Small intestine (tissue), 7 donors: ENCODE results near the gene SERINC3. TPM values are rescaled to one million over a fixed set of nuclear protein-coding genes. Genes with fewer than 3 reads are reported as not detected.

Experiments used
- DNase-seq, 2 donors: peaks; one replicate each; pipeline versions ENCODE4 v3.0.0 to v3.0.0-alpha.2; 2013
- FAIRE-seq: peaks from 2 replicates; lab custom pipeline; 2012; peaks lifted over from hg19 to GRCh38; lab: Jason Lieb, UNC
- H3K27ac ChIP-seq, 3 donors: one replicate each; pipeline ENCODE4 v1.5.1; 2013; ENCODE audit warnings: low read length in 2 of 3, mild to moderate bottlenecking in 2 of 3, control low read depth in 1 of 3, inconsistent platforms in 1 of 3, low read depth in 1 of 3, moderate library complexity in 1 of 3
- H3K27me3 ChIP-seq, 3 donors: one replicate each; pipeline ENCODE4 v1.6.1; 2013; ENCODE audit warnings: low read length in 3 of 3, inconsistent platforms in 1 of 3; ENCODE audit not compliant: control insufficient read depth in 3 of 3, insufficient read depth in 3 of 3
- H3K36me3 ChIP-seq, 3 donors: one replicate each; pipeline ENCODE4 v1.6.1; 2013; ENCODE audit warnings: low read length in 3 of 3, inconsistent platforms in 1 of 3, low read depth in 1 of 3, mild to moderate bottlenecking in 1 of 3, moderate library complexity in 1 of 3; ENCODE audit not compliant: control insufficient read depth in 3 of 3, insufficient read depth in 2 of 3
- H3K4me1 ChIP-seq, 3 donors: one replicate each; pipeline ENCODE4 v1.6.1; 2013; ENCODE audit warnings: low read length in 2 of 3, inconsistent platforms in 1 of 3, low read depth in 1 of 3, mild to moderate bottlenecking in 1 of 3, moderate library complexity in 1 of 3; ENCODE audit not compliant: control insufficient read depth in 3 of 3, insufficient read depth in 2 of 3
- H3K4me3 ChIP-seq, 3 donors: one replicate each; pipeline ENCODE4 v1.5.1; 2013; ENCODE audit warnings: low read length in 3 of 3, control low read depth in 1 of 3, inconsistent platforms in 1 of 3, low read depth in 1 of 3, mild to moderate bottlenecking in 1 of 3, moderate library complexity in 1 of 3
- H3K9me3 ChIP-seq, 2 donors: one replicate each; pipeline ENCODE4 v1.6.1; 2013; ENCODE audit warnings: low read depth in 1 of 2, low read length in 1 of 2; ENCODE audit not compliant: control insufficient read depth in 2 of 2, insufficient read depth in 1 of 2
- WGBS, 3 donors: extraction: QIAGEN DNeasy Blood & Tissue Kit; methylation state at CpG; one replicate each; pipeline ENCODE4 v1.1.7; 2013; 5-methylcytosine and 5-hydroxymethylcytosine counted together
- polyA plus RNA-seq, 4 donors: library from polyadenylated mRNA; stranded (reverse) in 3 of 4; unstranded in 1 of 4; fragments of 200-250 nt in 3 of 4; fragments of 120-200 nt in 1 of 4; gene quantifications; one replicate each; pipeline versions ENCODE4 v1.2.1 to v1.2.3, GENCODE V29; 2013
- donor health status: healthy with polysubstance abuse.
- donor health status: control.
- donor health status: control.
- donor health status: Bipolar disorder and iron deficiency.
- donor health status: healthy.

Gene SERINC3
- polyA plus RNA-seq, 4 donors, result 13.2 to 74.8 (median 39.6) TPM

DNA sequence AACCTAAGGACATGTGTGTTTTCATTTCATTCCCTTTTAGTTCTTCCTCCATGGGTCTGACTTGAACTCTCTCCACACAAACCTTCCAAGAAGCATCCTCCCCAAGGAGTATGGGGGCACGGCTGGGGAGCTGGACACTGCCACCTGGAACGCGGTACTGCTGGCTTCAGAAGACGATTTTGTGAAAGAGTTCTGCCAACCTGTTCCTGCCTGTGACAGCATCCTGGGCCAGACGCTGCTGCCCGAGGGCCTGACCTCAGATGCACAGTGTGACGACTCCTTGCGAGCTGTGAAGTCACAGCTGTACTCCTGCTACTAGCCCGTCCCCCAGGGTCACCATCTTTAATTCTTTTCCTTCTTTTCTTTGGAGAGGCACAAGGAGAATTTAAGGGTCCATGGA lies 32.6 kb downstream of the SERINC3 start:
- H3K36me3 ChIP-seq, result peaks cover 13 to 54% (median 17%) of the 10 kb centered on the region in 3 donors
- 88 to 93% (median 93%) methylated on average over 9 of the region's 9 CpGs for WGBS, 3 donors
- FAIRE-seq (no peak), DNase-seq (no peak)
- H3K4me1 ChIP-seq, result no peaks in the 10 kb centered on the region
- H3K27ac ChIP-seq, result no peak overlapping the region
- no peaks in the 10 kb centered on the region for H3K9me3 ChIP-seq
- H3K4me3 ChIP-seq, result no peak overlapping the region
- H3K27me3 ChIP-seq, result no peaks in the 10 kb centered on the region

DNA sequence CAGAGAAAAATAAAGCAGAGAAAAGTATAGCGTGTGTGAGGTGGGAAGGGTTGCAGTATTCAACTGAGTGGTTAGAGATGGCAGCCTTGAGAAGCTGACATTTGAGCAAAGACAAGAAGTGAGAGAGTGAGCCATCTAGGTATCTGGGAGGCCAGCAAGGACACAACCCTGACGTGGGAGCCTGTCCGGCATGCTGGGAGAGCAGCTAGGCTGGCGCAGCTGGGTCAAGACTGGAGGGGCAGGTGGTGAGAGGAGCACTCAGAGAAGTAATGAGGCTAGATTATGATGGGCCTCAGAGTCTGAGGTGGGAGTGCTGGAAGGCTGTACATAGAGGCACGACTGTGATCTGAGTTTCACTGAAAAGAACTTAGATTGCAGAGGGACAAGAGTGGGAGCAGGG lies 33.3 kb downstream of the SERINC3 start:
- no peaks in the 10 kb centered on the region for H3K27me3 ChIP-seq
- 90 to 91% (median 91%) methylated on average over 5 of the region's 5 CpGs for WGBS, 3 donors
- H3K27ac ChIP-seq, result no peak overlapping the region
- no peak overlapping the region for H3K4me3 ChIP-seq
- FAIRE-seq (no peak), DNase-seq (no peak)
- H3K4me1 ChIP-seq, result no peaks in the 10 kb centered on the region
- no peaks in the 10 kb centered on the region for H3K9me3 ChIP-seq
- peaks cover 16 to 58% (median 17%) of the 10 kb centered on the region in 3 donors for H3K36me3 ChIP-seq

DNA sequence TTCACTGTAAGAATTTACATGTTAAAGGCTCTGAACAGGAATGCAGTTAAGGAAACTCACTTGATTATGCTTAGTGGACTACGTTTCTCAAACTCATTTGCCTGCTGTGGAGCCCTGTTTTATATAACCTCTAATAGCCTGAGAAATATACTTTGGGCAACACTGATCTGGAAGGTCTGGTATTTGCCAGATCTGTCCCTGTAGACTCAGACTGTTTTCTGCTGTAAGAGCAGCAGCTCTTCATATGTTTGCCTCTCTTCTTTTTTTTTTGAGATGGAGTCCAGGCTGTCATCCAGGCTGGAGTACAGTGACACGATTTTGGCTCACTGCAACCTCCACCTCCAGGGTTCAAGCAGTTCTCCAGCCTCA lies 36.1 kb downstream of the SERINC3 start:
- H3K36me3 ChIP-seq, result peaks cover 14 to 54% (median 17%) of the 10 kb centered on the region in 3 donors
- no peak for FAIRE-seq

DNA sequence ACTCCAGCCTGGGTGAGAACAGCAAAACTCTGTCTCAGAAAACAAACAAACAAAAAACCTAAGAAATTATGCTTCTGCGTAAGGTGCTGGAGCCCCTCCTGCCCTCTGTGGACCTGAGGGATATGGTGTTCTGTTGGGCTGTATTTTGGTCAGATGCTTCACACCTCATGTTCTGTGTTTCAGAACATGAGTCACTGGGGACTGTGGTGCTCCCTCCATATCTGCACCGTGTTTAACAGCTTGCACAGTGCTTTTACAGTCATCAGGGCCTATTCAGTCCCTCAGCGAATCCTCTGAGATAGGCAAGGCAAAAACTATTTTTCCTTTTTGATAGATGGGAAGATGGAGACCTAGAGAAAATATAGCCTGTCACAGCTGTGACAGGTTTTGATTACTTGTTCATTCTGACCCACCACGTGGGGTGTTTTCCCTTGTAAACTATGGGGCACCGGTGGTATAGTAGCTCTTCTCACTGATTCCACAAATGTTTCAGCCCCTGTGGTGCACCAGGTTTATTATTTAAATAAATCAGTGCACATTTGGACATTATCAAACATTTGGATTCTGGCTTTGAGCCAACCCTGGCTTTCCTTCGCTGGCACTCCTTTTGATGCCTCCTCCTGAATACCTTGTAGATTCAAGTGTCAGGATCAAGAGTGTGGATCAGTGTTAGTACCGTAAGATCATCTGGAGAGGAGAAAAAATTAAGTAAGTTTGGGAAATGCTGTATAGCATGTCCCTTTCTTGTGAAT lies 36.6 kb downstream of the SERINC3 start:
- 85 to 87% (median 85%) methylated on average over 7 of the region's 7 CpGs for WGBS, 3 donors
- H3K36me3 ChIP-seq, result peaks cover 14 to 57% (median 17%) of the 10 kb centered on the region in 3 donors
- FAIRE-seq (no peak), DNase-seq (no peak)
- H3K4me3 ChIP-seq, result no peak overlapping the region
- H3K4me1 ChIP-seq, result no peaks in the 10 kb centered on the region
- no peaks in the 10 kb centered on the region for H3K27me3 ChIP-seq
- H3K27ac ChIP-seq, result no peak overlapping the region
- no peaks in the 10 kb centered on the region for H3K9me3 ChIP-seq

More for the DNA sequence above, 36.1 kb downstream of the SERINC3 start:
- H3K27me3 ChIP-seq, result no peaks in the 10 kb centered on the region
- no peaks in the 10 kb centered on the region for H3K9me3 ChIP-seq
- DNase-seq, result no peak
- no peak overlapping the region for H3K27ac ChIP-seq
- H3K4me1 ChIP-seq, result no peaks in the 10 kb centered on the region
- H3K4me3 ChIP-seq, result no peak overlapping the region
- WGBS, 3 donors, result 72 to 89% (median 81%) methylated on average over 2 of the region's 2 CpGs

DNA sequence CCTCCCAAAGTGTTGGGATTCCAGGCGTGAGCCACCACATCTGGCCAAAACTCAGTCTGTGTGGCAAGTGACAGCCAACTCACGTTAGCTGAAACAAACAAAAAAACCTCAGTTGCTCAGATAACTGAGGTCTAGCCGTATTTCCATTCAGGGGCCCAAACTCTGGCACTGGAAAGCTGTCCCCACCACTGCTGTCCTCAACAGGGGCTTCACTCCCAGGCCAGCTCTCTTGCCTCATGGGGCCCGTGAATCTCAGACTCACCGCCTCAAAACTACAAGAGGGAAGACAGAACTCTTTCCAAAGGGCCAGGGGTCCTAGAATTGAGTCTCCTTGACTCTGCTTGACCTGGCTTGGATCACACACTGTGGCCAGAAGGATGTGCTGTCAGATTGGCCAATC lies 38.8 kb downstream of the SERINC3 start:
- Histone ChIP-seq H3K4me3 (no peak overlapping the region), H3K9me3 (no peaks in the 10 kb centered on the region), H3K27me3 (no peaks in the 10 kb centered on the region), H3K36me3 (peaks cover 6 to 52% (median 8%) of the 10 kb centered on the region in 3 donors), H3K27ac (no peak overlapping the region), H3K4me1 (no peaks in the 10 kb centered on the region)
- DNase-seq, result no peak
- WGBS, 3 donors, result 86 to 96% (median 89%) methylated on average over 5 of the region's 5 CpGs
- FAIRE-seq, result no peak

DNA sequence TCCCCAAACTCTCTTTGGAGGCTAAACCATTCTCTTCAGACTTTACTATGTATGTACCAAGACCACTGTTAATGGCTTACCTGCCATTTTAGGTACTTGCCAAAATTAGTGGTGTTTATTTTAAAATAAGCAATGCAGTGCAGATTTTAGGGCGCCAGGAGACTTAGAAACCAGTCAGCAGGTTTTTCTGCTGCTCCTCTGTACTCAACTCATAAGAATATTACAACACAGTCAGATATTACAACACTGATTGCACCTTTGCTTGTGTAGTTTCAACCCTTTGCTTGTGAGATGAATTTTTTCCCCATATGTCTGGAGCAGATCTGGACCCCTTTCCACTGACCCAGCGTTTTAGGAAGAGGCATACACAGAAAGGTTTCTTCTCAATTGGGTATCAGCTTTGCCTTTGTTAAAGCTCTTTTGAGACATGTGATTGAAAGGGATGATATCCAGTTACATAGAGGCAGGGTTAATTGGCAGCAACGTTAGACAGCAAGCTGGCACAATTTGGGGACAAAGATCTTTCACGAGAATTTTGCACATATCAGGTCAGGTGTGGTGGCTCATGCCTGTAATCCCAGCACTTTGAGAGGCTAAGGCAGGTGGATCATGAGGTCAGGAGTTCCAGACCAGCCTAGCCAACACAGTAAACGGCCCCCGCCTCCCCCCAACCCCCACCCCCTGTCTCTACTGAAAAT lies 40.0 kb downstream of the SERINC3 start:
- H3K27me3 ChIP-seq, result no peaks in the 10 kb centered on the region
- DNase-seq (peak in 1 of 2 donors; percentile 26), FAIRE-seq (no peak)
- no peak overlapping the region for H3K27ac ChIP-seq
- no peak overlapping the region for H3K4me3 ChIP-seq
- no peaks in the 10 kb centered on the region for H3K4me1 ChIP-seq
- H3K9me3 ChIP-seq, result no peaks in the 10 kb centered on the region
- WGBS, 3 donors, result 58 to 76% (median 75%) methylated on average over 6 of the region's 6 CpGs
- H3K36me3 ChIP-seq, result peaks cover 6 to 44% (median 8%) of the 10 kb centered on the region in 3 donors

DNA sequence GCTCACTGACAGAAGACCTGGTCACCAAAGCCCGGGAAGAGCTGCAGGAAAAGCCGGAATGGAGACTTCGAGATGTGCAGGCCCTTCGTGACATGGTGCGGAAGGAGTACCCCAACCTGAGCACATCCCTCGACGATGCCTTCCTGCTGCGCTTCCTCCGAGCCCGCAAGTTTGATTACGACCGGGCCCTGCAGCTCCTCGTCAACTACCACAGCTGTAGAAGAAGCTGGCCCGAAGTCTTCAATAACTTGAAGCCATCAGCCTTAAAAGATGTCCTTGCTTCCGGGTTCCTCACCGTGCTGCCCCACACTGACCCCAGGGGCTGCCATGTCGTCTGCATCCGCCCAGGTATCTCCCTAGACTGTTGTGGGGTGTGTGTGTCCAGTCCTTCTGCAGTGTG lies 41.8 kb downstream of the SERINC3 start:
- Histone ChIP-seq H3K4me1 (peaks cover 0 to 4% (median 0%) of the 10 kb centered on the region in 3 donors), H3K4me3 (no peak overlapping the region), H3K9me3 (no peaks in the 10 kb centered on the region), H3K27ac (no peak overlapping the region), H3K27me3 (no peaks in the 10 kb centered on the region), H3K36me3 (peaks cover 0 to 37% (median 8%) of the 10 kb centered on the region in 3 donors)
- DNase-seq (no peak), FAIRE-seq (no peak)
- 94 to 98% (median 95%) methylated on average over 18 of the region's 18 CpGs for WGBS, 3 donors

DNA sequence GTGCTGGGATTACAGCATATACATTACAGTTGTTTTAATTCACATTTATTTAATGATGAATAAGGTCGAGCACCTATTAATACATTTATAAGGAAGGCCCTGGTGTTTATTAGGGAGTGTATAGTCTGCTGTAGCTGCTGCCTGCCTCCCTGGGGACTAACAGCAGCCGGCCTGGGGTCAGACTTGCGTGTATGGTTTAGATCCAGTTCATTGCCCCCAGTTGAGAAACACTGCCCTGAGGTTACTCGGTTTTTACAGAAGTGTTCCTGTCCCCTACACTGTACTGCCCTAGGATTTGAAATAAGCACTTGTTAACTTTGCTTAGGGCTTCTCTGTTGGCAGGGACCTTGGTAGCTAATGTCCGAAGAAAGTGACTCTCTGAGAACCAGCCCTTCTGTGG lies 42.2 kb downstream of the SERINC3 start:
- H3K27ac ChIP-seq, result no peak overlapping the region
- H3K9me3 ChIP-seq, result no peaks in the 10 kb centered on the region
- DNase-seq, result no peak
- WGBS, 3 donors, result 81 to 84% (median 83%) methylated on average over 5 of the region's 5 CpGs
- H3K4me3 ChIP-seq, result no peak overlapping the region
- peaks cover 0 to 6% (median 0%) of the 10 kb centered on the region in 3 donors for H3K4me1 ChIP-seq
- FAIRE-seq, result no peak
- peaks cover 0 to 33% (median 8%) of the 10 kb centered on the region in 3 donors for H3K36me3 ChIP-seq
- H3K27me3 ChIP-seq, result no peaks in the 10 kb centered on the region
